DMS79 (cell line): ENCODE measurements around the gene JAKMIP2.
"Not testable (repeated sequence)": the region's sequence is repeated elsewhere in the genome, so short reads cannot be mapped to it uniquely, and the experiment has no call there.

Source experiments
- DNase-seq: peaks from one replicate; lab custom pipeline; 2025; lab: John Stamatoyannopoulos, UW

The JAKMIP2 gene

GRCh38 chr5:147610798-147611197 lies 171.7 kb downstream of the JAKMIP2 start:
- DNase-seq = no peak

- DNase-seq = no peak
These were observed 180.9 kb downstream of the JAKMIP2 start for GRCh38 chr5:147601652-147602051.

- no peak for DNase-seq
These were observed 191.4 kb downstream of the JAKMIP2 start for GRCh38 chr5:147591120-147591519.

GRCh38 chr5:147590096-147590495 lies 192.4 kb downstream of the JAKMIP2 start:
- DNase-seq = no peak

GRCh38 chr5:147586832-147587231 lies 195.7 kb downstream of the JAKMIP2 start:
- no peak for DNase-seq

GRCh38 chr5:147586221-147586620 lies 196.3 kb downstream of the JAKMIP2 start:
- DNase-seq = no peak

GRCh38 chr5:147582272-147582671 lies 200.3 kb downstream of the JAKMIP2 start:
- not testable (repeated sequence) for DNase-seq

GRCh38 chr5:147580418-147580817 lies 202.1 kb downstream of the JAKMIP2 start:
- not testable (repeated sequence) for DNase-seq

- DNase-seq = no peak
These were observed 204.1 kb downstream of the JAKMIP2 start for GRCh38 chr5:147578228-147579024.

GRCh38 chr5:147576646-147577535 lies 205.6 kb downstream of the JAKMIP2 start:
- DNase-seq = no peak

- no peak for DNase-seq
These were observed 206.9 kb downstream of the JAKMIP2 start for GRCh38 chr5:147575598-147575997.

GRCh38 chr5:147573211-147573610 lies 209.3 kb downstream of the JAKMIP2 start:
- DNase-seq = no peak

GRCh38 chr5:147568710-147569406 lies 213.7 kb downstream of the JAKMIP2 start:
- no peak for DNase-seq

- DNase-seq = no peak
These were observed 214.5 kb downstream of the JAKMIP2 start for GRCh38 chr5:147567917-147568598.

- DNase-seq = no peak
These were observed 217.0 kb downstream of the JAKMIP2 start for GRCh38 chr5:147565524-147565923.

- no peak for DNase-seq
These were observed 218.4 kb downstream of the JAKMIP2 start for GRCh38 chr5:147564124-147564486.

GRCh38 chr5:147563466-147564123 lies 218.9 kb downstream of the JAKMIP2 start:
- DNase-seq = no peak

GRCh38 chr5:147561435-147561834 lies 221.1 kb downstream of the JAKMIP2 start:
- no peak for DNase-seq

GRCh38 chr5:147560718-147561331 lies 221.7 kb downstream of the JAKMIP2 start:
- no peak for DNase-seq

GRCh38 chr5:147559749-147560148 lies 222.8 kb downstream of the JAKMIP2 start:
- DNase-seq = no peak

GRCh38 chr5:147558826-147559225 lies 223.7 kb downstream of the JAKMIP2 start:
- DNase-seq = no peak
